ENCODE results near the gene CGNL1. TPM values are rescaled to one million over a fixed set of nuclear protein-coding genes. Genes with fewer than 3 reads are reported as not detected.

CGNL1 gene
- total RNA-seq, 2 experiments from 2014 or later: not detected

- no peak overlapping the region for H3K4me3 Mint-ChIP-seq
- intact Hi-C loops (cut with micrococcal nuclease): no loop called here
- peaks cover 7% of the 10 kb centered on the region for H3K27me3 Mint-ChIP-seq
- DNase-seq: no peak
- H3K27ac Mint-ChIP-seq: no peak overlapping the region
- no peaks in the 10 kb centered on the region for H3K4me1 Mint-ChIP-seq (ENCODE audit: low read depth)
- ChIA-PET CTCF (no interaction called here), POLR2A (no interaction called here)
- no peaks in the 10 kb centered on the region for H3K36me3 Mint-ChIP-seq
- H3K9me3 Mint-ChIP-seq: no peaks in the 10 kb centered on the region
These were observed 61.9 kb downstream of the CGNL1 start for GRCh38 chr15:57438166-57438565.

DNA sequence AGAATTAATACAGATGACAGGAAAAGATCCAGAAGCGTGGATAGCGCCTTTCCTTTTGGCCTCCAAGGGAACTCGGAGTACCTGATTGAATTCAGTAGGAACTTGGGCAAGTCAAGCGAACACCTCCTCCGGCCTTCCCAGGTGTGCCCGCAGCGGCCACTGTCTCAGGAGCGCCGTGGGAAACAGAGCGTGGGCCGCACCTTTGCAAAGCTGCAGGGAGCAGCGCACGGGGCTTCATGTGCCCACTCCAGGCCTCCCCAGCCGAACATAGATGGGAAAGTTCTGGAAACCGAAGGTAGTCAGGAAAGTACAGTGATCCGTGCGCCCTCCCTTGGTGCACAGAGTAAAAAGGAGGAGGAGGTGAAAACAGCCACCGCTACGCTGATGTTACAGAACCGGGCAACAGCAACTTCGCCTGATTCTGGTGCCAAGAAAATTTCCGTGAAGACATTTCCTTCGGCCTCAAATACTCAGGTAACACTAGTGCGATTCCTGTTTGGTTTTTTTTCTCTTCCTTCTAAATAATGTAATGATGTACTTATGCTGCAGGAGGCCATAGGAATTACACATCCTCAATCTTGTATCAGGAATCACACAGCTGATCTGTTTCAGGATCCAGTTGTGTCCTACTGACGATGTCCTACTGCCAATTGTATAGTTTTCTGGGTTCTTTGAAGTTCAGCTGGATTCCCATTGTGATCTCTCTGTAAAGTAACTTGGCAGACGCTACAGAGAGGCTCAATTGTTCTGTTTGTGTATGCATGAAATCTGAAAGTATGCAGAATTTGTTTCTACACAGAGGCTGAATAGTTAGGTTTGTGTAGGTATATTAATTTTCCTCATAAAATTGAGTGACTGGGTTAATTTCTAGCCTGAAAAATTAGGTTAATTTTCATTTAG lies 63.1 kb downstream of the CGNL1 start:
- Mint-ChIP-seq H3K27ac (no peak overlapping the region), H3K4me3 (no peak overlapping the region), H3K36me3 (no peaks in the 10 kb centered on the region), H3K27me3 (peaks cover 5% of the 10 kb centered on the region), H3K9me3 (no peaks in the 10 kb centered on the region), H3K4me1 (ENCODE audit: low read depth) (no peaks in the 10 kb centered on the region)
- ChIA-PET CTCF (interaction anchor here (0.6 to 1.7 kb wide), 2 partner anchors 15 to 89 kb away, joined by 3 read pairs; no protein-coding TSS in a partner anchor), POLR2A (no interaction called here)
- DNase-seq: no peak
- intact Hi-C loops (cut with micrococcal nuclease): no loop called here

GRCh38 chr15:57440167-57440566 lies 63.9 kb downstream of the CGNL1 start:
- Mint-ChIP-seq H3K4me3 (no peak overlapping the region), H3K36me3 (no peaks in the 10 kb centered on the region), H3K9me3 (no peaks in the 10 kb centered on the region), H3K4me1 (ENCODE audit: low read depth) (no peaks in the 10 kb centered on the region), H3K27me3 (peaks cover 2% of the 10 kb centered on the region), H3K27ac (no peak overlapping the region)
- no peak for DNase-seq
- intact Hi-C loops (cut with micrococcal nuclease): no loop called here
- CTCF ChIA-PET: interaction anchor here (0.6 to 1.7 kb wide), 2 partner anchors 16 to 89 kb away, joined by 3 read pairs; no protein-coding TSS in a partner anchor
- POLR2A ChIA-PET: no interaction called here

GRCh38 chr15:57440799-57441198 lies 64.5 kb downstream of the CGNL1 start:
- no peaks in the 10 kb centered on the region for H3K4me1 Mint-ChIP-seq (ENCODE audit: low read depth)
- peaks cover 2% of the 10 kb centered on the region for H3K27me3 Mint-ChIP-seq
- ChIA-PET CTCF (interaction anchor here (0.7 to 1.7 kb wide), 2 partner anchors 19 to 88 kb away, joined by 3 to 4 read pairs; no protein-coding TSS in a partner anchor), POLR2A (no interaction called here)
- no peaks in the 10 kb centered on the region for H3K36me3 Mint-ChIP-seq
- DNase-seq: no peak
- H3K9me3 Mint-ChIP-seq: no peaks in the 10 kb centered on the region
- intact Hi-C loops (cut with micrococcal nuclease): no loop called here
- H3K27ac Mint-ChIP-seq: no peak overlapping the region
- H3K4me3 Mint-ChIP-seq: no peak overlapping the region

- H3K27me3 Mint-ChIP-seq: peaks cover 9% of the 10 kb centered on the region
- intact Hi-C loops (cut with micrococcal nuclease): no loop called here
- no peak for DNase-seq
- no peaks in the 10 kb centered on the region for H3K36me3 Mint-ChIP-seq
- H3K4me1 Mint-ChIP-seq (ENCODE audit: low read depth): no peaks in the 10 kb centered on the region
- ChIA-PET CTCF (interaction anchor here (1.3 kb wide), 1 partner anchor 102 kb away, joined by 3 read pairs; no protein-coding TSS in a partner anchor), POLR2A (no interaction called here)
- no peak overlapping the region for H3K27ac Mint-ChIP-seq
- H3K9me3 Mint-ChIP-seq: no peaks in the 10 kb centered on the region
- H3K4me3 Mint-ChIP-seq: no peak overlapping the region
These were observed 66.0 kb downstream of the CGNL1 start for GRCh38 chr15:57442335-57442734.

GRCh38 chr15:57443486-57443885 lies 67.2 kb downstream of the CGNL1 start:
- H3K36me3 Mint-ChIP-seq: no peaks in the 10 kb centered on the region
- ChIA-PET POLR2A (no interaction called here), CTCF (no interaction called here)
- H3K9me3 Mint-ChIP-seq: no peaks in the 10 kb centered on the region
- intact Hi-C loops (cut with micrococcal nuclease): no loop called here
- H3K27me3 Mint-ChIP-seq: peaks cover 7% of the 10 kb centered on the region
- no peak overlapping the region for H3K4me3 Mint-ChIP-seq
- no peak for DNase-seq
- no peaks in the 10 kb centered on the region for H3K4me1 Mint-ChIP-seq (ENCODE audit: low read depth)
- no peak overlapping the region for H3K27ac Mint-ChIP-seq

GRCh38 chr15:57444877-57445513 lies 68.7 kb downstream of the CGNL1 start:
- ChIA-PET CTCF (no interaction called here), POLR2A (no interaction called here)
- Mint-ChIP-seq H3K4me3 (no peak overlapping the region), H3K27me3 (peaks cover 7% of the 10 kb centered on the region), H3K27ac (no peak overlapping the region), H3K36me3 (no peaks in the 10 kb centered on the region), H3K4me1 (ENCODE audit: low read depth) (no peaks in the 10 kb centered on the region), H3K9me3 (no peaks in the 10 kb centered on the region)
- intact Hi-C loops (cut with micrococcal nuclease): no loop called here
- DNase-seq: no peak

- intact Hi-C loops (cut with micrococcal nuclease): no loop called here
- peaks cover 7% of the 10 kb centered on the region for H3K27me3 Mint-ChIP-seq
- H3K4me1 Mint-ChIP-seq (ENCODE audit: low read depth): no peaks in the 10 kb centered on the region
- H3K27ac Mint-ChIP-seq: no peak overlapping the region
- ChIA-PET POLR2A (no interaction called here), CTCF (no interaction called here)
- H3K9me3 Mint-ChIP-seq: no peaks in the 10 kb centered on the region
- no peaks in the 10 kb centered on the region for H3K36me3 Mint-ChIP-seq
- no peak for DNase-seq
- no peak overlapping the region for H3K4me3 Mint-ChIP-seq
These were observed 69.6 kb downstream of the CGNL1 start for GRCh38 chr15:57445872-57446271.

GRCh38 chr15:57446393-57446792 lies 70.1 kb downstream of the CGNL1 start:
- intact Hi-C loops (cut with micrococcal nuclease): no loop called here
- Mint-ChIP-seq H3K27me3 (peaks cover 7% of the 10 kb centered on the region), H3K27ac (no peak overlapping the region), H3K9me3 (no peaks in the 10 kb centered on the region), H3K4me1 (ENCODE audit: low read depth) (no peaks in the 10 kb centered on the region), H3K4me3 (no peak overlapping the region), H3K36me3 (no peaks in the 10 kb centered on the region)
- ChIA-PET POLR2A (no interaction called here), CTCF (no interaction called here)
- DNase-seq: no peak

GRCh38 chr15:57451555-57451954 lies 75.2 kb downstream of the CGNL1 start:
- Mint-ChIP-seq H3K27me3 (peaks cover 14% of the 10 kb centered on the region), H3K4me1 (ENCODE audit: low read depth) (no peaks in the 10 kb centered on the region), H3K4me3 (no peak overlapping the region), H3K9me3 (no peaks in the 10 kb centered on the region), H3K27ac (no peak overlapping the region), H3K36me3 (no peaks in the 10 kb centered on the region)
- intact Hi-C loops (cut with micrococcal nuclease): no loop called here
- no peak for DNase-seq
- CTCF ChIA-PET: interaction anchor here (0.7 kb wide), 1 partner anchor 774 kb away, joined by 3 read pairs; no protein-coding TSS in a partner anchor
- POLR2A ChIA-PET: no interaction called here

DNA sequence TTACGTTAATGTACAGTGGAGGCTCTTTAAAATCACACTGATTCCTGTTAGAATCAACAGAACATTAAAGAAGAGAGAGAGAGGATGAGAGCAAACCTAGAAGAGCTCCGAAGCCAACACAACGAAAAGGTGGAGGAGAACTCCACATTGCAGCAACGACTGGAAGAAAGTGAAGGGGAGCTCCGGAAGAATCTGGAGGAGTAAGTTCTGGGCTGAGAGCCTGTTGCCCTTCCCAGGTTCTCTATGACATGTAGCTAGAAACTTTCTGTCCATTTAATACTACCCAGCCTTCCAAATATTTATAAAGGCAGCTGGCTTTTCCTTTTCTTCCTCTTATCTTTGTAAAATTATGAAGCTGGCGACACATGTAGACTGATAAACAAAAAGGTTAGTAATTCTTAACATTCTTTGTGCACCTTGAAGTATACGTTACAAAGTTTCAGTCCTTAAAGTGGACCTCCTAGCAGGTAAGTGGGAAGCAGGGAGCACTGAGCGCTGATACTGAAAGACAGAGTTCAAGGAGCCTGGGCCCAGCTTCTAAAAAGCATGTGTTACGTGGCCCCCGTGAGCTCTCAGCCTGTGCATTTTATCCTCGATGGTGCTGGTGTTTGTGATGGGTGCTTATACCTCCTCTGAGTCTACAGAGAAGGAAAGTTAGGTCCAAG lies 75.9 kb downstream of the CGNL1 start:
- CTCF ChIA-PET: no interaction called here
- no peak for DNase-seq
- H3K36me3 Mint-ChIP-seq: no peaks in the 10 kb centered on the region
- no peak overlapping the region for H3K27ac Mint-ChIP-seq
- intact Hi-C loops (cut with micrococcal nuclease): no loop called here
- POLR2A ChIA-PET: no interaction called here
- H3K4me1 Mint-ChIP-seq (ENCODE audit: low read depth): no peaks in the 10 kb centered on the region
- no peak overlapping the region for H3K4me3 Mint-ChIP-seq
- no peaks in the 10 kb centered on the region for H3K9me3 Mint-ChIP-seq
- H3K27me3 Mint-ChIP-seq: peaks cover 9% of the 10 kb centered on the region

- Mint-ChIP-seq H3K4me1 (ENCODE audit: low read depth) (no peaks in the 10 kb centered on the region), H3K27ac (no peak overlapping the region), H3K27me3 (peaks cover 11% of the 10 kb centered on the region), H3K9me3 (no peaks in the 10 kb centered on the region), H3K36me3 (no peaks in the 10 kb centered on the region), H3K4me3 (no peak overlapping the region)
- ChIA-PET CTCF (interaction anchor here (0.6 kb wide), 1 partner anchor 8 kb away, joined by 3 read pairs; no protein-coding TSS in a partner anchor), POLR2A (no interaction called here)
- no peak for DNase-seq
- intact Hi-C loops (cut with micrococcal nuclease): no loop called here
These were observed 79.6 kb downstream of the CGNL1 start for GRCh38 chr15:57455929-57456328.
